CD14-positive monocyte (primary cell): ENCODE results near the gene LCE2A. TPM values are rescaled to one million over a fixed set of nuclear protein-coding genes. Genes with fewer than 3 reads are reported as not detected.

Experiments used
- DNase-seq, 3 donors: peaks; one replicate each; pipeline ENCODE4 v3.0.0-alpha.2; 2011 to 2022
- H2AFZ ChIP-seq: 2 replicates; pipeline ENCODE4 v1.6.0; 2012; ENCODE audit warnings: mild to moderate bottlenecking, low read depth, low read length, inconsistent platforms; ENCODE audit not compliant: insufficient read depth, poor library complexity, severe bottlenecking
- H3K27ac ChIP-seq, 2 donors: 1 replicate in 1 of 2; 2 replicates in 1 of 2; pipeline ENCODE4 v1.5.1; 2012 to 2013; ENCODE audit warnings: low read length in 2 of 2, control low read depth in 1 of 2, inconsistent platforms in 1 of 2, low read depth in 1 of 2, mild to moderate bottlenecking in 1 of 2
- H3K27me3 ChIP-seq, 2 donors: one replicate each; pipeline versions ENCODE4 v1.6.0 to v1.6.1; 2011 to 2013; ENCODE audit warnings: low read length in 2 of 2; ENCODE audit not compliant: control insufficient read depth in 2 of 2, insufficient read depth in 2 of 2
- H3K36me3 ChIP-seq, 2 donors: replicated peaks in 1 of 2; 1 replicate in 1 of 2; 2 replicates in 1 of 2; pipeline versions ENCODE4 v1.5.1 to v1.6.1; 2012 to 2013; ENCODE audit warnings: low read length in 2 of 2, control low read depth in 1 of 2, inconsistent platforms in 1 of 2, mild to moderate bottlenecking in 1 of 2; ENCODE audit not compliant: insufficient read depth in 2 of 2, control insufficient read depth in 1 of 2
- H3K4me1 ChIP-seq, 2 donors: 1 replicate in 1 of 2; 2 replicates in 1 of 2; pipeline versions ENCODE4 v1.5.1 to v1.6.1; 2012 to 2013; ENCODE audit warnings: low read length in 2 of 2, control low read depth in 1 of 2, inconsistent platforms in 1 of 2, mild to moderate bottlenecking in 1 of 2, moderate library complexity in 1 of 2; ENCODE audit not compliant: insufficient read depth in 2 of 2, control insufficient read depth in 1 of 2
- H3K4me2 ChIP-seq: replicated peaks from 2 replicates; pipeline ENCODE3; 2012; ENCODE audit warnings: low read length, moderate library complexity, mild to moderate bottlenecking; ENCODE audit not compliant: poor library complexity, severe bottlenecking; ENCODE audit errors: extremely low read depth
- H3K4me3 ChIP-seq, 3 experiments: fragments of 200-600 bp in 1 of 3; sonication (generic) in 1 of 3; replicated peaks in 1 of 3; 1 replicate in 2 of 3; 2 replicates in 1 of 3; pipeline ENCODE4 v1.5.1; 2011 to 2013; ENCODE audit warnings: low read length in 3 of 3, mild to moderate bottlenecking in 3 of 3, control low read depth in 2 of 3, low read depth in 2 of 3, inconsistent platforms in 1 of 3, moderate library complexity in 1 of 3
- H3K79me2 ChIP-seq: 2 replicates; pipeline ENCODE4 v1.6.0; 2012; ENCODE audit warnings: mild to moderate bottlenecking, control low read depth, inconsistent platforms, low read length, moderate library complexity; ENCODE audit not compliant: insufficient read depth
- H3K9ac ChIP-seq: 2 replicates; pipeline ENCODE4 v1.6.0; 2017; ENCODE audit warnings: low read length, mild to moderate bottlenecking; ENCODE audit not compliant: insufficient read depth, poor library complexity, severe bottlenecking
- H3K9me3 ChIP-seq, 2 donors: replicated peaks in 1 of 2; 1 replicate in 1 of 2; 2 replicates in 1 of 2; pipeline versions ENCODE4 v1.5.1 to v1.6.1; 2012 to 2013; ENCODE audit warnings: low read length in 2 of 2, control low read depth in 1 of 2; ENCODE audit not compliant: control insufficient read depth in 1 of 2, insufficient read depth in 1 of 2
- H4K20me1 ChIP-seq: 2 replicates; pipeline ENCODE4 v1.6.0; 2012; ENCODE audit warnings: mild to moderate bottlenecking, low read length, control low read depth, moderate library complexity; ENCODE audit not compliant: insufficient read depth
- H3K27ac Mint-ChIP-seq, 7 donors: one replicate each; pipeline ENCODE4 v1.8.0; 2020; ENCODE audit warnings: mild to moderate bottlenecking in 7 of 7, mixed read lengths in 7 of 7, moderate library complexity in 6 of 7, inconsistent platforms in 2 of 7
- H3K27me3 Mint-ChIP-seq, 3 donors: one replicate each; pipeline ENCODE4 v1.8.0; 2021 to 2022; ENCODE audit warnings: low read depth in 3 of 3, mild to moderate bottlenecking in 3 of 3, mixed read lengths in 3 of 3, moderate library complexity in 3 of 3, inconsistent platforms in 1 of 3
- H3K36me3 Mint-ChIP-seq, 2 donors: one replicate each; pipeline ENCODE4 v1.8.0; 2020; ENCODE audit warnings: mixed read lengths in 2 of 2, inconsistent platforms in 1 of 2, mild to moderate bottlenecking in 1 of 2
- H3K4me1 Mint-ChIP-seq: one replicate; pipeline ENCODE4 v1.8.0; 2020; ENCODE audit warnings: mild to moderate bottlenecking, mixed read lengths
- H3K4me3 Mint-ChIP-seq, 2 donors: one replicate each; pipeline ENCODE4 v1.8.0; 2020; ENCODE audit warnings: mild to moderate bottlenecking in 2 of 2, mixed read lengths in 2 of 2, moderate library complexity in 1 of 2
- H3K9me3 Mint-ChIP-seq, 7 donors: one replicate each; pipeline ENCODE4 v1.8.0; 2020 to 2022; ENCODE audit warnings: mixed read lengths in 7 of 7, mild to moderate bottlenecking in 6 of 7, moderate library complexity in 6 of 7, inconsistent platforms in 2 of 7
- WGBS: methylation state at CpG from one replicate; pipeline ENCODE4 v1.1.5; 2013; ENCODE audit warnings: missing lambda C conversion rate; ENCODE audit not compliant: insufficient coverage; 5-methylcytosine and 5-hydroxymethylcytosine counted together
- intact Hi-C, 2 donors: fragments of 100-400 bp; cut with micrococcal nuclease; formaldehyde crosslinking; loops; one replicate each; pipeline versions ENCODE4 v1.15.0 to v1.15.1; 2023
- polyA minus RNA-seq: library from RNA; depleted of rRNA, polyadenylated mRNA; stranded (reverse); fragments of >200 nt; gene quantifications from 2 replicates; pipeline ENCODE4 v1.2.3, GENCODE V29; 2012
- polyA plus RNA-seq, 3 donors: library from polyadenylated mRNA; depleted of rRNA in 1 of 3; unstranded in 2 of 3; stranded (reverse) in 1 of 3; fragments of 300-500 nt in 2 of 3; fragments of >200 nt in 1 of 3; fragmentation: Illumina TruSeq in 2 of 3; gene quantifications; 1 replicate in 2 of 3; 2 replicates in 1 of 3; pipeline ENCODE4 v1.2.3, GENCODE V29; 2012 to 2021
- total RNA-seq, 12 experiments: library from RNA in 1 of 12; stranded (reverse) in 1 of 12; fragments of 120-200 nt in 1 of 12; gene quantifications; one replicate each; pipeline ENCODE4 v1.2.4 and lab custom pipeline; 2013 to 2026; ENCODE audit warnings: mixed read lengths in 6 of 12, inconsistent platforms in 1 of 12
- TF ChIP-seq, protein P1 (sequence below): fragments of 200-600 bp; IDR thresholded peaks from one replicate; pipeline ENCODE4 v1.8.0; 2022; ENCODE audit warnings: antibody characterized with exemption, mild to moderate bottlenecking

Gene LCE2A, protein sequence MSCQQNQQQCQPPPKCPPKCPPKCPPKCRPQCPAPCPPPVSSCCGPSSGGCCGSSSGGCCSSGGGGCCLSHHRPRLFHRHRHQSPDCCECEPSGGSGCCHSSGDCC
- not detected for total RNA-seq (2013)
- not detected for polyA plus RNA-seq
- polyA minus RNA-seq: not detected in 2 replicates
- total RNA-seq (lab: John Stamatoyannopoulos, UW): 0 to 0.15 (median 0) reads per million in 11 experiments

- no peaks in the 10 kb centered on the region for H3K9me3 ChIP-seq
- H3K9me3 Mint-ChIP-seq: peaks cover 0 to 7% (median 6%) of the 10 kb centered on the region in 7 donors
- no peaks in the 10 kb centered on the region for H3K4me1 ChIP-seq
- peaks cover 0 to 12% (median 2%) of the 10 kb centered on the region in 3 donors for H3K27me3 Mint-ChIP-seq
- H3K27ac Mint-ChIP-seq: no peak within 1 kb of the TSS
- H3K4me2 ChIP-seq: no peak within 1 kb of the TSS
- H3K36me3 ChIP-seq: no peaks in the 10 kb centered on the region
- intact Hi-C loops: no loop called here
- H4K20me1 ChIP-seq: no peaks in the 10 kb centered on the region
- no peaks in the 10 kb centered on the region for H3K36me3 Mint-ChIP-seq
- 20% methylated on average over 1 of the region's 4 CpGs for WGBS
- no peak within 1 kb of the TSS for H3K4me3 ChIP-seq
- H2AFZ ChIP-seq: no peak within 1 kb of the TSS
- no peaks in the 10 kb centered on the region for H3K27me3 ChIP-seq
- H3K79me2 ChIP-seq: no peaks in the 10 kb centered on the region
- H3K4me1 Mint-ChIP-seq: no peaks in the 10 kb centered on the region
- H3K9ac ChIP-seq: no peak within 1 kb of the TSS
- TF ChIP-seq, protein P1, sequence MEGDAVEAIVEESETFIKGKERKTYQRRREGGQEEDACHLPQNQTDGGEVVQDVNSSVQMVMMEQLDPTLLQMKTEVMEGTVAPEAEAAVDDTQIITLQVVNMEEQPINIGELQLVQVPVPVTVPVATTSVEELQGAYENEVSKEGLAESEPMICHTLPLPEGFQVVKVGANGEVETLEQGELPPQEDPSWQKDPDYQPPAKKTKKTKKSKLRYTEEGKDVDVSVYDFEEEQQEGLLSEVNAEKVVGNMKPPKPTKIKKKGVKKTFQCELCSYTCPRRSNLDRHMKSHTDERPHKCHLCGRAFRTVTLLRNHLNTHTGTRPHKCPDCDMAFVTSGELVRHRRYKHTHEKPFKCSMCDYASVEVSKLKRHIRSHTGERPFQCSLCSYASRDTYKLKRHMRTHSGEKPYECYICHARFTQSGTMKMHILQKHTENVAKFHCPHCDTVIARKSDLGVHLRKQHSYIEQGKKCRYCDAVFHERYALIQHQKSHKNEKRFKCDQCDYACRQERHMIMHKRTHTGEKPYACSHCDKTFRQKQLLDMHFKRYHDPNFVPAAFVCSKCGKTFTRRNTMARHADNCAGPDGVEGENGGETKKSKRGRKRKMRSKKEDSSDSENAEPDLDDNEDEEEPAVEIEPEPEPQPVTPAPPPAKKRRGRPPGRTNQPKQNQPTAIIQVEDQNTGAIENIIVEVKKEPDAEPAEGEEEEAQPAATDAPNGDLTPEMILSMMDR: no peak
- no peak within 1 kb of the TSS for H3K4me3 Mint-ChIP-seq
- H3K27ac ChIP-seq: no peak within 1 kb of the TSS
- DNase-seq: no peak
Measured at GRCh38 chr1:152697701-152698600, at the start of gene LCE2A. LCE2A (plus strand) TSS chr1:152698345; CDS start chr1:152698902, 557 bp downstream.

GRCh38 chr1:152654110-152654509 is 44.0 kb upstream of the LCE2A start:
- peak overlapping the region; percentile 26 for H2AFZ ChIP-seq
- intact Hi-C loops: no loop called here
- no peaks in the 10 kb centered on the region for H3K27me3 ChIP-seq
- no peak overlapping the region for H3K4me3 ChIP-seq
- no peaks in the 10 kb centered on the region for H3K4me1 ChIP-seq
- no peak overlapping the region for H3K27ac ChIP-seq
- Mint-ChIP-seq H3K4me1 (peaks cover 3% of the 10 kb centered on the region), H3K4me3 (peak overlapping the region in 1 of 2 donors; percentile 17), H3K36me3 (no peaks in the 10 kb centered on the region), H3K27ac (peak overlapping the region in 1 of 7 donors; percentile 31), H3K9me3 (no peaks in the 10 kb centered on the region), H3K27me3 (peaks cover 6 to 14% (median 12%) of the 10 kb centered on the region in 3 donors)
- H3K9me3 ChIP-seq: no peaks in the 10 kb centered on the region
- H4K20me1 ChIP-seq: no peaks in the 10 kb centered on the region
- no peak overlapping the region for H3K4me2 ChIP-seq
- H3K36me3 ChIP-seq: no peaks in the 10 kb centered on the region
- no peak overlapping the region for H3K9ac ChIP-seq
- peak; percentile 11 to 31 (median 22) for DNase-seq
- WGBS: 55% methylated on average over 2 of the region's 10 CpGs
- no peaks in the 10 kb centered on the region for H3K79me2 ChIP-seq
- TF ChIP-seq, protein P1: peak; percentile 79
